ENCODE data around the gene LRP8.

The LRP8 gene

DNA sequence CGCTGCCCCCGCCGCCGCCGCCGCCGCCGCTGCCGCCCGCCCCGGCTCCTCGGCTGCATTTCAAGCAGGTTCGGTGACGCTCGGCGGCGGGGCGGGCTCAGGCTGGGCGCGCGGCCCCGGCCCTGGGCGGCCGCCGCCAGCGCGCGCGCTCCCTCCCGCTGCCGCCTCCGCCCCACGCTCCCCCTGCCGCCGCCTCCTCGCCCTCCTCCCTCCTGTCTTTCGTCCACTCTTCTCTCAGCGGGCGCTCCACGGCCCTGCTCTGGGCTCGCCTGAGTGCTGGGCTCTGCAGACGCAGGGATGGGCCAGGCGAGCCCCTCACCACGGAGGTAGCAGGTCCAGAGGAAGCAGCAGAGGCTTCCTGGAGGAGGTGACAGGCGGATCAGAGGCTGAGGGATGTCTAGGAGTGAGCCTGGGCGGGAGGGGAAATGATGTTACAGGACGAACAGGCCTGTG is at the start of gene LRP8:
TSS of gene LRP8 (minus strand) at position 62 of the 453 bp plus-strand sequence. CDS start 158 bp downstream, outside the sequence.
- DNase-seq, result no peak

DNA sequence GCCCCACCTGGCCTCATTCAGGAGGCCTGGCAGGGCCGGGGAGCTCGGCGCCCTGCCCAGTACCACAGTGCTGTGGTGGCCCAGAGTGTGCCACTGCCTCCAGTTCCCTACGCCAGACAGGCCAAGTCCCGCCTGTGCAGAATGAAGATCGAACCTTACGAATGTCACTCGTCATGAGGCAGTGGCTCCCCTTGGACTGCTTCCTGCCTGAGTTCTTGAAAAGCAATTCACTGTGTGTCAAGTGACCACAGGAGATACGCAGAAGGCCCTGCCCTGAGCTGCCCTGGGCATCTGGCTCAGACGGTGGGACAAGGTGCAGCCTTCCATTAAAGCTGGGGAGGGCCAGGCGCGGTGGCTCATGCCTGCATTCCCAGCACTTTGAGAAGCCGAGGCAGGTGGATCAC is 49.6 kb upstream of the LRP8 start:
- DNase-seq, result no peak

DNA sequence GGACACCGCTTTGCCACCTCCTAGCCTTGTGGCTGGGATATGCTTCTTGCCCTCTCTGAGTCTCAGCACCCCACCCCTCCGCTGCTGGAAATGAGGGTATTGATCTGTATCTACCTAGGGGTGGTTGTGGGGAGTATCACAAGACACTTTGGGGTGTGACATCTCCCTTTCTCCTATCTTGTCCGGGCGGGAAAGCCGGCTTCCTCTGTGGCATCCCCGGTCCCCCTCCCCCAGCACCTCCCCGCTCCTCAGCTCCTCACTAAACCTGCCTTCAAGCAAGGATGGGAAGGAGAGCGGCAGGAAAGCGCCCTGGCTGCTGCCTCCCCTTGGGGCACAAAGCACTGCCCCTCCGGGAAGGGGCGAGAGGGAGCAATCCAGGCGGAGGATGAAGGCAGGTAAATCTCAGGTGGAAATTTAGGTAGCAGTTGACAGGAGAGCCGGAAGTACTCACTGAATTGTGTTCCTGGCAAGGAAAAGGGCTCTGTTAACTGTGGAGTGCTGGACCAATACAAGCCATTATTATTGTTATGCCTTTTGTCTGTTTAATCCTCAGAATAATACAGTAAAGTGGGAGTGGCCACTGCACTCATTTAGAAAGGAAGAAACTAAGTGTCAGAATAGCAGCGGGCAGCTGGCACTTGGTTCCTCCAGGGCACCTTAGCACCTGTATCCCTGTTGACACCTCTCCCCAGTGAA is 49.0 kb upstream of the LRP8 start:
- DNase-seq, result no peak

DNA sequence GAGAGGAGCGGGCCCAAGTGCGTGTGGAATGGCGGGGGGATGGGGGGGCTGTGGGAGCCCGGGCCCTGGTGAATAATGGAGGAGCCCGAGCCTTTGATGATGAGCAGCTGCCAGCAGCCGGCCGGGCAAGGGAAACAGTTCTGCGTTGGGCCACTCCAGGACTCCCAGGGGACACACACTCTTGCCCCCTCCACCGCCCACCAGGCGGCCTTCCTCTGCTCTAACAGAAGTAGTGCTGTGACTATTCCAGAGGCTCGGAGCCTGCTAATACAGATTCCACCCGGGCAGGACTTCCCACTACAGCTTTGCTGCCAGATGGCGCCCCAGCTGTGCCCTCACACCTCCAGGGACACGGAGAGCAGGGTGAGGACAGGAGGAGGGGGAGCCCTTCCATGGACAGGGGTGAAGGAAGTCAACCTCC is 48.2 kb upstream of the LRP8 start:
- no peak for DNase-seq

DNA sequence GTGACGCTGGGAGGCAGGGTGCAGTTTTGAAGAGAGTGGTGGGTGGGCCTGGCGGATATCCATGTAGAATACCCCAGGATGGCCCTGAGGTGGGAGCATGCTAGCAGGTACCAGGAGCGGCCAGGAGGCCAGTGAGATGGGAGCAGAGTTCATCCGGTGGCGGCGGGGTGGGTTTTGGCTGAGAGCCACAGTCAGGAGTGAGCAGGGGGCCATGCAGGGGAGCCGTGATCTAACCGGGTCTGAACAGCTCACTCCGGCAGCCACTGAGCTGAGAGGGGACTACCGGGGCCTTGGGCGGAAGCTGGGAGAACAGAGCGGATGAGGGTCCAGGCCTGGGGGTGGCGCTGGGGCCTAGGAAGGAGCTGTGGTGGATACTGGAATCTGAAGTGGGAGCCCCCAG is 47.6 kb upstream of the LRP8 start:
- DNase-seq, result no peak

DNA sequence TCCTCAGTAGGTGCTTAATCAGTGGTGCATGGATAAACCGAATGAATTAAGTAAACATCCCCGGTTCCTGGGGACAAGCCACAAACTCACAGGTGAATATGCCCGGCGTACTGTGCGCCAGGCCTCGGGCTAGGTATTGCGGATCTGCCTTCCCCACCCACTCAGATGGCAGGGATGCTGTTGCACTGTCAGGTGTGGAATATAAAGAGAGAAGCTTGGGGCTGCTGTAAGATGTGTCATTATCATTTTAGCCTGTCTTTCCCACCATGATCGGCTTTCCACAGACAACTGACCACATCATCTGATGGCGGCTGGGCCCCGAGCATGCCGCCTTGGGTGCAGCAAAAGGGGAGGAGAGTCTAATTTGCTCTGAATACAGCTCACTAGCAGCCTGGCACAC is 45.4 kb upstream of the LRP8 start:
- no peak for DNase-seq

DNA sequence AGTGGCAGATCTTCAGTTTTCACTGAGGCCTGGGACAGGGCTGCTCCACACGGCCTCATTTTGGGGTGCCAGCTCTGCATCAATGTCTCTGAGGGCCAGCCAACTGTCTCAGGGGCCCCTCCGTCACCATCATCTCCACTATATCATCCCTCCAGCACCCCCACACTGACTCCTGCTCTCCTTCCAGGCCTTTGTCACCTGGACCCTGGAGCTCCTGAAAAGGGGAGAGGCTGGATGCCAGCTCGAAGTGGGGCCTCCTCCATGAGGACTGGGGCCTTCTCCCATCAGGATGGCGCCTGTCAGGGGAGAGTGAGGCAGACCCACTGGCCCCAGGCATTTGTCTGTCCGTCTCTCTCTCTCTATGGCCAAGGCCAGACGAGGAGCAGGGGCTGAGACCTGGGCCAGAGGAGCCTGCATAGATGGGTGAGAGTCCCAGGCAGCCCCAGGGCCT is 44.7 kb upstream of the LRP8 start:
- no peak for DNase-seq

DNA sequence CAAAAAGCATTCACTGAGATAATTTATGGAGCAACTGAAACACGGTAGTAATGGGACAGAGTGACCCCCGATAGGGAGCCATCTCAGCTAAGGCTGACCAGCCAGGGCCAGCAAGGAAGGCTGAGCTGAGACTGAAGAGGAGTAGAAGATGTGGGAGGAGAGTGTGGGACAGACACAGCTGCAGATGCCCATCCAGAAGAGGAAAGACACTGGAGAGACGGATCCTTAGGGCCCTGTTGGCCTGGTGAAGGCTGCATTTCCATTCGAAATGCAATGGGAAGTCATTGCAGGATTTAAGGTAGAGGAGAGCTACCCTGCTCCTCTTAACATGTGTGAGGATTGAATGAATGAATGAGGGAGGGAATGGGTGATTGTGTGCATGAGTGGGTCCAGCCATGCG is 44.0 kb upstream of the LRP8 start:
- DNase-seq, result no peak

DNA sequence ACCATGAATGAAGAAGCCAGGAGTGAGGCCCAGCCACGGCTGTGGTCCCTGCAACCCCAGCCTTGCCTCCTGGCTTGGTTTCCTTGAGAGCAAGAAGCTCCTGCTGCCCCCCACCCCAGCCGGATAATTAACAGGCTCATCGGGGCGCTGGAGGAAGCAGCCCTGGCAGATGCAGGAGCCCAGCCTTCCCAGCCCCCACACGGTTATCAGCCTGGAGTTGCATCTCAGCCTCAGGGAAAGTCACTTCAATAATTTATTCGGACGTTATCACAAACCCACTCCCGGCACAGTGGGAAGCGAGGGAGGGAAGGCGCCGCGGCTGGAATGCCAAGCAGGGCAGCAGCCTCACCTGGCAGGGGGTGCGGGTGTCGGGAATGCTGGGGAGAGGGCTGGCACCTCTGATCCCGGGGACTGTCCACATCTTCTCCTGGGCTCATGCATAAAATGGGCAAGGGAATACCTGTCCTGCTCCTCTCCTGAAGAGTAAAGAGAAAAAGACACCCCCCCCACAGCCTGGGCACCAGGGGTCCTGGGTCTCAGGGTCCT is 43.3 kb upstream of the LRP8 start:
- no peak for DNase-seq

DNA sequence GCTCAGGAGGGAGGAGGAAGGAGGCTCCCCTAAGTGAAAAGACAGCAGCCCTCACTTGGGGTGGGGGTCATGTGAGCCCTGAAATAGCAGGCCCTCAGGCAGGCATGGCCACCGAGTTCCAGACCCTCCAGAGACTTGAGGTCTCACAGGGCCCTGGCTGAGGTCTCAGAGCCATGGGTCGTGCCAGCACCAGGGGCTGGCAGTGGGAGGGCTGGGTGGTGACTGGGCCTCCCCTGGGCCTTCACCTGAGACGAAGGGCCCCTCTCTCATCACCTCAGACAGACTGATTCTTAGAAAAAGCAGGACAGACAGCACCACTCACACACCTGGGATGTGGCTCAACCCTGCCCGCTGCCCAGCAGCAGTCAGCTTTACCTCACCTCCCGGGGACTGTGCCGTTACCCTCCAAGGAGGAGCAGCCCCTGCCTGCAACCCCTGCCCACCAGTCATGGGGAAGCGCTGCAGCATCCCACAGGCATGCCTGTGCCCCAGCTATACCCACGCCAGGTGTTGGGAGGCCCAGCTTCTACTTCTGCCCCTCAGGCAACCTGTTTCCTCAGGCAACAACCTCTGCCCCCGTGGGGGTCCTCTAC is 42.6 kb upstream of the LRP8 start:
- no peak for DNase-seq

DNA sequence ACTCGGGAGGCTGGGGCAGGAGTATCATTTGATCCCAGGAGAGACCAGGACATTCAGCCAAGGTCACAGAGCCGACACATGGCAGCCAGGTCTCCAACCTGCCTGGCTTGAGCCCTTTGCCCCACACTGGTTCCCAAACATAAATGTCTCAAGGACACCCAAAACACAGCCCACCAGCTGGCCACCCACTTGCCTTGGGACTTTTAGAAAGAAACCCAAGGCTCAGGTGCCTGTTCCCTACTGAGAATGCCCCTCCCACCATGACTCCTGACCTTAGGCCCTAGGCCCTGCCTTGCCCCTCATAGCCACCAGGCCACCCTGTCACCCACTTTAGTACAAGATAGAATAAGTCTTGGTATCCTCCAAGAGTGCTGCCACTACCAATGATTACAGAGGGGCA is 41.9 kb upstream of the LRP8 start:
- no peak for DNase-seq

DNA sequence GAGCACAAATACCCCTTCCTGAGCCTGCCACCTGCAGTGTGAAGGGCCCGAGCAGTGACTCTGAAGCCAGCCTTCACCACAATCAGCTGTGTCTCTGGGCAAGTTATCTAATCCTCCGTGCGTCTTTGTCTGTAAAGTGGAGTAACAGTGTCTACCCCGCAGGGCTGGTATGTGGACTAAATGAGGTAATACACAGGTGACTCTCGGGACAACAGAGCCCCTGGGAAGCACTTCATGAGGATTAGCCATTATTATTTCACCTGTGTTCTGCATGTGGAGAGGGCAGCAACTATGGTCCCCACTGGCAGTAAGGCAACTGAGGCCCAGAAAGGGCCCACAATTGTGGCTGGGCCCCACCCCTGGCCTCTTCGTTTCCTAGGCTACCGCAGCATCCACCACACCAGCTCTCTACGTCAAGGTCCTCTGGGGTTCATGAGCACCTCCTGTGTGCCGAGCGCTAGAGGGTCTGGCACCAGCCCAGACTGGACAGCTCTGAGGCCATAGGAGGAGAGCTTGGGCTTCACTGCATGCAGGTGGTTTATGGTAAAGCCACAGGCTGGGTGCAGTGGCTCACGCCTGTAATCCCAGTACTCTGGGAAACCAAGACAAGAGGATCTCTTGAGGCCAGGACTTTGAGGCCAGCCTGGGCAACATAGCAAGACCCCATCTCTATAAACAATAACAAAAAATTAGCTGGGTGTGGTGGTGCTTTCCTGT is 41.3 kb upstream of the LRP8 start:
- no peak for DNase-seq

DNA sequence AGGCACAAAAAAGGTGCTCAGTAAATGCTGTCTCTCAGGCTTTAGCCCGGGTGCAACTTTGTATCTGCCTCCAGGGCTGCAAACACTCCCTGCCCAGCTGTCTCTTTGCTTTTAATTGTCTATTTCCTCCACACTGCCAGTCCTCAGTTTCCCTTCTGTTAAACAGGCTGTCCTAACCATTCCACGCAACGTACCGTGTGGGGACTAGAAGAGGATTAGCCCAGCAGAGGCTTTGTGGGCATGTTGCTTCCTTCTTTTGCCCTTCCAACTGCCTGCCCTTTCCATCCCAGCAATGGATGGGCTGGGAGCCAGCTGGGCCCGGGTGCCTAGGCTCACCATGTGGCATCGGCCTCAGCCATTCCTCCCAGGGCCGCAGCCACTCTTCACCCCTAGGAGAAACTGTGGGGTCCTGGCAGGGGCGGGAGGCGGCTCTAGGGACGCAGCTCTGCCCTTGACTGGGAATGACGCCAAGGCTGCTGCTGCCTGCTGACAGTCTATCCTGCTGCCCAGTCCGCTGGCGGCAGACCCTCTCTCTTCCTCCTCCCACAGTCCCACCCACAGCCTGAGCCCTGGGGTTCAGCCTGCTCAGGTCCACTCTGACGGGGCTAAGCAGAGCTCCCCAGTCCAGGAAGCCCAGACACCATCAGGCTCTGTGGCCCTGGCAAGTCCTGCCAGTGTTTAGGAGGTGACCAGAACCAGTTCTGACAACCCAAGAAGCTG is 40.6 kb upstream of the LRP8 start:
- no peak for DNase-seq

DNA sequence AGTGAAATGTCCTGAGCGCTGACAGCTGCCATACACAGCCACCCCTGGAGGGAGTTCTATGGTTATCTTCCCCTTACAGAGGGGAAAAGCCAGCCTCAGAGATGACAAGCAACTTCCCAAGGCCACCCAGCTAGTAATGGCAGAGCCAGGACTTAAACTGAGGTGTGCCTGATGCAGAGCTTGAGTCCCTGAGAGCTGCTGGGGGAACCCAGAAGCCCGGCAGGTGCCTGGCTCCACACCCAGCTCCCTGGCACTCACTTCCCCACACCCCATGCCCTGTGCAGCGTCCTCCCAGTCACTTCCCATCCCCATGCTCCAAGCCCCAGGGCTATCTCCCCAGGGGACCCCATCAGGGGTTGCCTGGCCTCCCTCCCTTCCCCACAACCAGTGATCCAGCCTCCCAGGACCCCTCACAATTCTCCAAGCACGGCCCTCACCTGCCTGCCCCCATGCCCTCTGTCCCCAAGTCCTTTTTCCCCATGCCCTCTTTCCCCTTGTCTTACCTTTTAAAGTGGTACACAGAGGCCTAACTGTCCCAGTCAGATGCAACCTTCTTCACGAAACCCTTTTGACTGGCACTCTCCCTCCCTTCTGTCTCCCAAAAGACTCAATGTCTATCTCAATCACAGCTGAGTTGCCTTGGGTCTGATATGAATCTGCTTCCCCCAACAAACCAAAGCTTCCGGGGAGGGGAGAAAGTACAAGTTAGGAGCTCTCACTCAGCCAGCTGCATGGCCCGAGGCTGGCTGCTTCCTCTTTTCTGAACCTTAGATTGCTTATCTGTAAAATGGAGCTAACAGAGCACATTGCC is 39.8 kb upstream of the LRP8 start:
- no peak for DNase-seq

DNA sequence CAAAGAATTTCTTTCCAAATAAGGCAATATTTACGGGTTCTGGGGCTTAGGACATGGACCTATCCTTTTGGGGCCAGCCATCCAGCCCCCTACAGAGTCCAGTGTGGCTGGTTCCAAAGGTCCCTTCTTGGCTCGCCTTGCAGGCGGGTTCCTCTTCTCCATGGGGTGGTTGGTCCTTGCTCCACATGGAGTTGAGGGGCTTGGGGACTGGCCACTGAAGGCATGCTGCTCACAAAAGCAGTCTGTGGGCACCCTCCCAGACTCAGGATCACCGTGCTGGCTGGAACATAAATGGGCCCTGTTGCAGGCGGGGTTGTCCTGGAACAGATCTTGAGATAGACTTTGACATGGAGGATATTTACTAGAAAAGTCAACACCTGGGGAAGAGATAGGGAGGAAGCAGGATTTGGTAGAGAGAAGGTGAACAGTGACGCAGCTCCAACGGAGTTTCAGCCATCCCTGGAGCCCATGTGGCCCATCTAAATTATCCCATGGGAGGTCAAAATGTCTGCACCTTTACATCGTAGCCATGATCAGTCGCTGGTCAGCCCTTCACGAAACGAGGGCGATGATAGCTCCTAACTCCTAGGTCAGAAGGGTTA is 39.1 kb upstream of the LRP8 start:
- no peak for DNase-seq

DNA sequence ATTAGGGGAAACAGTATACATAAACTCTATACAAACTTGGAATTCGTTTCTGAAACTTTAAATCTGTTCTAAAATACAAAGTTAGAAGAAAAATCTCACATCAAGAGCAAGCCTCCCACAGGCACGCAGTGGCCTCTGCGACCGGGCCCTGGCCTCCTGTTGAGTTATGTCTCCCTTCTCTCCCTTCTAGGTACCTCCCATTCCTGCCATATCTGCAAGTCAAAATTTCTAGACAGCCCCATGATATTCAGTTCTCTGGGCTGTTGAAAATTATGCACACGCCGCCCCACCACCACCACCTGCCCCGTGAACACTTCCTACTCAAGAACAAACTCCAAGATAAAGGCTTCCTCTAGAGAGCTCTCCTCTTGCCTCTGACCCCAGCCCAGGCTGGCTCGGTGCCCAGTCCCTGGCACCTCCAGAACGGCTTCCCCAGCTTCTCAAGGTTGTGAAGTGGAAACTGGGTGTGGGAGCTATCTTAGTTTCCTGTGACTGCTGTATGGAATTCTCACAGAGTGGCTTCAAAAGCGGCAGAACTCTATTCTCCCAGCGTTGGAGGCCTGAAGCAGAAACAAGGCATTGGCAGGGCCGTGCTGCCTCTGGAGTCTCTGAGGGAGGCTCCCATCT is 37.7 kb upstream of the LRP8 start:
- DNase-seq, result no peak

DNA sequence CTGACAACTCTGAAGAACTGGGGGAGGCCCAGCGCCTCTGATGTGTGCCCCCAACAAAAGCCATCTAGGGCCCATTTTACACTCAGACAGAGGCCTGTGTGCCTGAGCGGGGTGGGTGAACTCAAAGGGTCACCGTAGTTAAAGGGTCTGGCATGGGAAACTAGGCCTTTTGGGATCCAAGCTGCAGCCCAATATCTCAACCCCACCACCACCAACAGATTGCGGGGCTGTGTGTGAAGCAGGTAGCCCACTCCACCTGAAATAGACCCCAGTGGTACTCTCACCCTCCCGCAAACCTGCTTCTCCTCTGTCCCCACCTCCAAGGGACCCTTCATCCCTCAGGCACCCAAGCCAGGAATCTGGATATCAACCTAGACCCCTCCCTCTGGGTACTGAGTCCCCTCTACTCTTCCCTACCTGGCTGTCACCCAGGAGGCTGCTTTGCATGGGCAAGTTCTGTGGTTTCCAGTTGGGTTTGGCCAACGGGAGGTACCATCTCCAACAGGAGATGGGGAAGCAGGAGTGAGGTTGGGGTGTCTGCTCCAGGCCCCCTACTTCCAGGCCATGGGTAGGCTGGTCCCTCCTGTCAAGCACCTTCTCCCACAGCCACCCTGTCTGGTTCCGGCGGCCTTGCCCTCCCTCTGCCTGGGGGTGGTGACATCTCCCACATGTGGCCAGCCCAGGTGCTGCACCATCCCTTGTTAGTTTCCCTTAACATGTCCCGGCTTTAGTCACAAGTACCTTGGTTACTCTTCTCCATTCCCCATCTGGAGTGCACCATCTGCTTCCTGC is 35.2 kb upstream of the LRP8 start:
- DNase-seq, result no peak

DNA sequence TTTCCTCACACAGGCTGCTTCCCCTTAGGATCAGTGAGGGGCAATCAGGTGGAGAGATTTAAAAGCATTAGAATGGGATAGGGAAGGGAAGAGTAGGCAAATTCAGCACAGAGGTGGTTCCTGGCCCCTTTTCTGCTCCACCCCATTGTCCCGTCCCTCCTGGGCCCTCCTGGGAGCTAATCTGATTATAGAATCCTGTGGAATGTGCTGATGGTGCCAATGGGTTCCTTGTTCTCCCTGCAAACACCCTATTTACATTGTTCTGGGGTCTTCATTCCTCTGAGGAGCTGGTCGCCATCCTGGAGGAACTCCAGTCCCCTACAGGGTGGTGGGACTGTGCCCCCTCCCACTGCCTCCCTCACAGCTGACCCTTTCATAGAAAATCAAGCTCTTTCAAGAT is 34.4 kb upstream of the LRP8 start:
- DNase-seq, result no peak

DNA sequence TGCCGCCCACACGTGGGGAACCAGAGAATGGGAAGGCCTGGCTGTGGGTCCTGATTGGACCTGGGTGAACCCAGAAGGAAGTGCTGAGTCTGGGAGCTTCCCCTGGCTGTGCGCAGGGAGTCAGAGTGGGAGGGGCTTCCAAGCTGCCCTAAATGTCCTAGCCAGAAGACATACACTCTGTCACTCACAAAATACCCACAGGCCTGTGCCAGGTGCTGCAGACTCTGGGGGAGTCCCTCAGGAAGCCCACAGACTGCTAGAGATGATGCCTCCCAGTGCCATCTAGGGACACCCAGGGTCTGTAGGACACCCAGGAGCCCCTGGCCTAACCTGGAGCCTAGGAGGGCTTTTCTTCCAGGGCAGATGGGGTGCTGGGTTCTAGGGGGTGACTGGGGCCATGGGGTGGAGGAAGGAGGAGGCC is 33.7 kb upstream of the LRP8 start:
- no peak for DNase-seq

DNA sequence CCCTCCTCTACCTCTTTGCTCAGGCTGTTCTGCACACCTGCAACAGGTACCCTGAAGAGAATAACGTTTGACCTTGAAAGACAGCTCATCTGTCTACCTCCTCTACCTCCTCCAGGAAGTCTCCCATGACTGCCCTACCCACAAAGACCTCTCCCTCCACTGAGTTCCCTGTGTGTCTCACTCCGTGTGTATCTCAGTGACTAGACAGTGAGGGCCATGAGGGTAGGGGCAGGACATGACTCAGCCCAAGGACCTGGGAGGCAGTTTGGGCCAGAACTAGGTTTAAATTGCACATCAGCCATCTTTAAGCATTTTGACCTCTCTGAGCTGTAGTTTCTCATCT is 32.0 kb upstream of the LRP8 start:
- DNase-seq, result no peak

All from kidney glomerular epithelial cell (primary cell).